Keratinocyte (primary cell): ENCODE results near the gene FAIM2.
"Not testable (repeated sequence)": the region's sequence is repeated elsewhere in the genome, so short reads cannot be mapped to it uniquely, and the experiment has no call there.

ENCODE experiments used
- EZH2 ChIP-seq: IDR thresholded peaks from one replicate; pipeline ENCODE4 v1.6.1; 2012; ENCODE audit warnings: inconsistent platforms, mild to moderate bottlenecking, low read length, moderate library complexity
- TF ChIP-seq, protein P1 (sequence below), 3 experiments: IDR thresholded peaks in 1 of 3; conservative IDR thresholded peaks in 1 of 3; optimal IDR thresholded peaks in 1 of 3; 2 replicates in 2 of 3; 3 replicates in 1 of 3; pipeline versions ENCODE3 to v1.5.1; 2011; ENCODE audit warnings: low read length in 3 of 3, mild to moderate bottlenecking in 3 of 3, moderate library complexity in 2 of 3, control low read depth in 1 of 3, inconsistent platforms in 1 of 3; ENCODE audit not compliant: insufficient read depth in 2 of 3; ENCODE audit errors: extremely low read depth in 1 of 3

DNA sequence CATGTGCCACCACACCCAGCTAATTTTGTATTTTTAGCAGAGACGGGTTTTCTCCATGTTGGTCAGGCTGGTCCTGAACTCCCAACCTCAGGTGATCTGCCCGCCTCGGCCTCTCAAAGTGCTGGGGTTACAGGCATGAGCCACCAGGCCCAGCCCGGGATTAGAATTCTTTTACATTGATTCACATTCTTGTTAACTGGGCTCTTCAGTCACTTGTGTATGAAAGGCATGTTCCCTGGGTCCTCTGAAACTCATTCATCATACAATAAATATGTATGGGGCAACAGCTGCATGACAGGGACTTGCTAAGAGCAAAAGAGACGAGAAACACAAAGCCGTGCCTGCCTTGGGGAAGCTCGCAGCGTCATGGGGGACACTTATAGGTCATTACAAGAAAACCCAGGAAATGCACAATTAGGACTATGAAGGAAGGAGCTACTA is 31.9 kb downstream of the FAIM2 start:
- TF ChIP-seq, protein P1, sequence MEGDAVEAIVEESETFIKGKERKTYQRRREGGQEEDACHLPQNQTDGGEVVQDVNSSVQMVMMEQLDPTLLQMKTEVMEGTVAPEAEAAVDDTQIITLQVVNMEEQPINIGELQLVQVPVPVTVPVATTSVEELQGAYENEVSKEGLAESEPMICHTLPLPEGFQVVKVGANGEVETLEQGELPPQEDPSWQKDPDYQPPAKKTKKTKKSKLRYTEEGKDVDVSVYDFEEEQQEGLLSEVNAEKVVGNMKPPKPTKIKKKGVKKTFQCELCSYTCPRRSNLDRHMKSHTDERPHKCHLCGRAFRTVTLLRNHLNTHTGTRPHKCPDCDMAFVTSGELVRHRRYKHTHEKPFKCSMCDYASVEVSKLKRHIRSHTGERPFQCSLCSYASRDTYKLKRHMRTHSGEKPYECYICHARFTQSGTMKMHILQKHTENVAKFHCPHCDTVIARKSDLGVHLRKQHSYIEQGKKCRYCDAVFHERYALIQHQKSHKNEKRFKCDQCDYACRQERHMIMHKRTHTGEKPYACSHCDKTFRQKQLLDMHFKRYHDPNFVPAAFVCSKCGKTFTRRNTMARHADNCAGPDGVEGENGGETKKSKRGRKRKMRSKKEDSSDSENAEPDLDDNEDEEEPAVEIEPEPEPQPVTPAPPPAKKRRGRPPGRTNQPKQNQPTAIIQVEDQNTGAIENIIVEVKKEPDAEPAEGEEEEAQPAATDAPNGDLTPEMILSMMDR (optimal IDR thresholded peaks at IDR 0.05 in 1 of 3, IDR thresholded peaks at IDR 0.05 in 1 of 3, conservative IDR thresholded peaks at IDR 0.05 in 1 of 3; ENCODE audit: extremely low read depth in 1 of 3, insufficient read depth in 2 of 3, low read length in 3 of 3), result not testable (repeated sequence)
- not testable (repeated sequence) for TF ChIP-seq EZH2
